ENCODE measurements around the gene AGPAT4. TPM values are rescaled to one million over a fixed set of nuclear protein-coding genes. Genes with fewer than 3 reads are reported as not detected.

Gene AGPAT4
- total RNA-seq, 1 donor from 2014 or later, result 8.3 TPM

- peaks cover 5% of the 10 kb centered on the region for H3K36me3 Mint-ChIP-seq (ENCODE audit: unreplicated experiment)
- H3K9me3 Mint-ChIP-seq (ENCODE audit: unreplicated experiment), result peaks cover 5% of the 10 kb centered on the region
- no peak overlapping the region for H3K4me3 Mint-ChIP-seq (ENCODE audit: unreplicated experiment)
- TF ChIP-seq CTCF (IDR thresholded peaks at IDR 0.05), result no peak
- no peaks in the 10 kb centered on the region for H3K4me1 Mint-ChIP-seq (ENCODE audit: unreplicated experiment)
- no peak for DNase-seq (ENCODE audit: extremely low spot score, unreplicated experiment)
- no peaks in the 10 kb centered on the region for H3K27me3 Mint-ChIP-seq (ENCODE audit: unreplicated experiment)
- no peak overlapping the region for H3K27ac Mint-ChIP-seq (ENCODE audit: unreplicated experiment)
These were observed 27.1 kb downstream of the AGPAT4 start for GRCh38 chr6:161246725-161247124.

- H3K9me3 Mint-ChIP-seq (ENCODE audit: unreplicated experiment), result peaks cover 5% of the 10 kb centered on the region
- TF ChIP-seq CTCF (IDR thresholded peaks at IDR 0.05), result no peak
- H3K27ac Mint-ChIP-seq (ENCODE audit: unreplicated experiment), result no peak overlapping the region
- peaks cover 5% of the 10 kb centered on the region for H3K36me3 Mint-ChIP-seq (ENCODE audit: unreplicated experiment)
- no peaks in the 10 kb centered on the region for H3K4me1 Mint-ChIP-seq (ENCODE audit: unreplicated experiment)
- no peak for DNase-seq (ENCODE audit: extremely low spot score, unreplicated experiment)
- H3K27me3 Mint-ChIP-seq (ENCODE audit: unreplicated experiment), result no peaks in the 10 kb centered on the region
- H3K4me3 Mint-ChIP-seq (ENCODE audit: unreplicated experiment), result no peak overlapping the region
These were observed 28.5 kb downstream of the AGPAT4 start for GRCh38 chr6:161245363-161245762.

- no peaks in the 10 kb centered on the region for H3K4me1 Mint-ChIP-seq (ENCODE audit: unreplicated experiment)
- no peak for TF ChIP-seq CTCF (IDR thresholded peaks at IDR 0.05)
- no peak overlapping the region for H3K27ac Mint-ChIP-seq (ENCODE audit: unreplicated experiment)
- no peak overlapping the region for H3K4me3 Mint-ChIP-seq (ENCODE audit: unreplicated experiment)
- peaks cover 5% of the 10 kb centered on the region for H3K9me3 Mint-ChIP-seq (ENCODE audit: unreplicated experiment)
- DNase-seq (ENCODE audit: extremely low spot score, unreplicated experiment), result no peak
- H3K36me3 Mint-ChIP-seq (ENCODE audit: unreplicated experiment), result peaks cover 5% of the 10 kb centered on the region
- H3K27me3 Mint-ChIP-seq (ENCODE audit: unreplicated experiment), result no peaks in the 10 kb centered on the region
These were observed 29.1 kb downstream of the AGPAT4 start for GRCh38 chr6:161244725-161245124.

GRCh38 chr6:161242779-161243693, 30.8 kb downstream of the AGPAT4 start:
- no peak for DNase-seq (ENCODE audit: extremely low spot score, unreplicated experiment)
- Mint-ChIP-seq H3K36me3 (ENCODE audit: unreplicated experiment) (no peaks in the 10 kb centered on the region), H3K4me1 (ENCODE audit: unreplicated experiment) (no peaks in the 10 kb centered on the region), H3K9me3 (ENCODE audit: unreplicated experiment) (no peaks in the 10 kb centered on the region), H3K4me3 (ENCODE audit: unreplicated experiment) (no peak overlapping the region), H3K27me3 (ENCODE audit: unreplicated experiment) (no peaks in the 10 kb centered on the region), H3K27ac (ENCODE audit: unreplicated experiment) (no peak overlapping the region)
- TF ChIP-seq CTCF (IDR thresholded peaks at IDR 0.05), result no peak

- no peak for TF ChIP-seq CTCF (IDR thresholded peaks at IDR 0.05)
- no peak overlapping the region for H3K27ac Mint-ChIP-seq (ENCODE audit: unreplicated experiment)
- H3K36me3 Mint-ChIP-seq (ENCODE audit: unreplicated experiment), result no peaks in the 10 kb centered on the region
- H3K27me3 Mint-ChIP-seq (ENCODE audit: unreplicated experiment), result no peaks in the 10 kb centered on the region
- H3K9me3 Mint-ChIP-seq (ENCODE audit: unreplicated experiment), result no peaks in the 10 kb centered on the region
- H3K4me1 Mint-ChIP-seq (ENCODE audit: unreplicated experiment), result no peaks in the 10 kb centered on the region
- no peak for DNase-seq (ENCODE audit: extremely low spot score, unreplicated experiment)
- no peak overlapping the region for H3K4me3 Mint-ChIP-seq (ENCODE audit: unreplicated experiment)
These were observed 31.7 kb downstream of the AGPAT4 start for GRCh38 chr6:161242113-161242512.

All from osteocyte (in vitro differentiated cells).